Right cardiac atrium (tissue), 5 donors: Measurements from ENCODE around the gene CIRBP. TPM values are rescaled to one million over a fixed set of nuclear protein-coding genes. Genes with fewer than 3 reads are reported as not detected.

Experiments
- ATAC-seq, 2 donors: fragments of 200-7000 bp; cut with Tn5 transposase; one replicate each; pipeline versions ENCODE4 v1.8.0 to v1.9.1; 2020; ENCODE audit warnings: moderate library complexity in 2 of 2, mild to moderate bottlenecking in 1 of 2
- DNase-seq, 3 donors: peaks; one replicate each; pipeline ENCODE4 v3.0.0-alpha.2; 2020
- H3K27ac ChIP-seq: one replicate; pipeline ENCODE4 v1.5.1; 2013; ENCODE audit warnings: mild to moderate bottlenecking, low read length, control low read depth, moderate library complexity
- H3K27me3 ChIP-seq: one replicate; pipeline ENCODE4 v1.6.1; 2013; ENCODE audit not compliant: control insufficient read depth, insufficient read depth
- H3K4me1 ChIP-seq: one replicate; pipeline ENCODE4 v1.6.1; 2013; ENCODE audit warnings: low read length; ENCODE audit not compliant: control insufficient read depth, insufficient read depth
- H3K4me3 ChIP-seq: one replicate; pipeline ENCODE4 v1.5.1; 2013; ENCODE audit warnings: low read length, control low read depth
- H3K9me3 ChIP-seq: one replicate; pipeline ENCODE4 v1.6.1; 2013; ENCODE audit warnings: low read length; ENCODE audit not compliant: control insufficient read depth
- WGBS: extraction: QIAGEN DNeasy Blood & Tissue Kit; methylation state at CpG from one replicate; pipeline ENCODE4 v1.1.7; 2013; 5-methylcytosine and 5-hydroxymethylcytosine counted together
- intact Hi-C, 4 donors: fragments of 100-400 bp; cut with DNase I; formaldehyde crosslinking; loops; one replicate each; pipeline versions ENCODE4 v1.11.0 to v1.14.0; 2022 to 2023
- polyA plus RNA-seq: library from polyadenylated mRNA; stranded (reverse); fragments of 200-250 nt; gene quantifications from one replicate; pipeline ENCODE4 v1.2.3, GENCODE V29; 2013
- total RNA-seq, 4 donors: library from RNA; stranded (reverse); fragmentation: NEBNext Ultra II Directional; extraction: Animal tissue kit (Norgen Biotek cat#: 25700); gene quantifications; one replicate each; pipeline ENCODE4 v1.2.1, GENCODE V29; 2021
- donor health status: healthy with polysubstance abuse.
- donor health status: DM: no; HTN: yes; CAD: no.
- donor health status: DM: no; HTN: no; CAD: no.
- donor health status: DM: no; HTN: yes; CAD: no; lungs with severe emphysema.
- donor health status: DM: yes; HTN: yes; CAD: no.

The CIRBP gene
- total and polyA plus RNA-seq, 5 donors, result 288 to 417 (median 369) TPM

DNA sequence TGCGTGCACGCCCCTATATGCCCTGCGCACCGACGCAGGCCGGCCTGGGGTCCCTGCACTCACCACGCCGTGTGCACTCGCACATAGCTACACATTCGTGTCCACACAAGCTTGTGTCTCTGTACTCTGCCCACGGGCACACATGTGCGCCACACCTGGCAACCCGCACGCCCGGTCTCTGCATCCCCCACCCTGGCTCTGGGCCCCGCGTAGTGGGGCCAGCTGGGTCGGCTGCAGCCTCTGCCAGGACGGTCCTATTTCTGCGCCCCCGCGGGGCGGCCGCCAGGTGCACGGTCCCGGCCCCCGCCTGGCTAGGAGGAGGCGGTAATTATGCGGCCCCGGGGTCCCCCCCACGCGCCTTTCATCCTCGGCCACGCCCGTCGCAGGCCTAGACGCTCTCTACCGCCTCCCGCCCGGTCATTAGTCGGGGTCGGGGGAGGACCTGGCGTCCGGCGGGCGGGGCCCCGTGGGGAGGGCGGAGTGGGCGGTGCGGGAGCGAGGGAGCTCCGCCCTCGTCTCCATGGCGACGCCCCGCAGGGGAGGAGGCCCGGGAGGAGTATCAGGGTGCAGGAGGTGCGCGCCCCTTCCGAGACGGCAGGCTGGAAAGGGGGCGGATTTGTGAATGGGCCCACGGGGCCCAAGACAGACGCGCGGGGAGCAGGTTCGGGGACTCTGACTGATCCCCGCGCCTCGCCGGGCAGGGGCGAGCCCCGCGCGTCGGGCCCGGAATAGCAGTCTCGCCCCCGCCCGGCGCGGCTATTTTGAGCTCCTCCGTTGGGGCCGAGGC, 2.8 kb upstream of the CIRBP start:
- Histone ChIP-seq H3K9me3 (no peaks in the 10 kb centered on the region), H3K27ac (peak overlapping the region; percentile 84), H3K4me1 (peaks cover 18% of the 10 kb centered on the region), H3K4me3 (peak overlapping the region; percentile 24), H3K27me3 (no peaks in the 10 kb centered on the region)
- peak; percentile 93 to 96 (median 95) for DNase-seq
- intact Hi-C loops, result loop anchor here in 2 of 4 donors (2.0 kb wide), 1 partner anchor 22 kb away; no protein-coding TSS in a partner anchor
- peak; percentile 54 to 69 for ATAC-seq
- WGBS, result 3% methylated on average over 84 of the region's 84 CpGs

DNA sequence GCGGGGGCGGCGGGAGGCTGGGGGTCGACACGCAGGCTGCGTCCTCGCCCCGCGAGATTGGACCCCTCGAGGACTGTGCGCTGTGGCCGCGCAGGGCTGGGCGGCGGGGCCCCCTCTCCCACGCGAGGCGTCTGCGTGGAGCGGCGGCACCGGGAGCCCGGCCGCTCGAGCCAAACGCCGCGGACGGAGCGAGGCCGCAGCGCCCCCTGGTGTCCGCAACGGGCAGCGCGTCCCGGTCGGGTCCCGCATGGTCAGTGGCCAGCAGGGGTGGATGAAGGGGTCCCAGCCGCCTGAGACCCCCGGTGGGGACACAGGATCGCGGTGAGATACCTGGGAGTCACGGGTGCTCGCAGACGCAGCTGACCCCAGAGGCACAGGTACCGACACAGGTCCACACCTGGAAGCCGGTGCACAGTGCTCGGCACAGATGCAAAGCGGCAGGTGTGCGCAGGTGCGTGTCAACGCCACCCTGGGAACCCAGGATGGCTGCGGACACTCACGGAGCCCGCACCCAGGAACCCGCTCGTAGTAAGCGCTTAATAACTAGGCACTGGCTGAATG, 2.1 kb upstream of the CIRBP start:
- intact Hi-C loops, result loop anchor here in 2 of 4 donors (2.0 kb wide), 1 partner anchor 22 kb away; no protein-coding TSS in a partner anchor
- WGBS, result 1% methylated on average over 59 of the region's 59 CpGs
- peaks cover 13% of the 10 kb centered on the region for H3K4me1 ChIP-seq
- DNase-seq, result peak; percentile 75 to 94 (median 91)
- H3K9me3 ChIP-seq, result no peaks in the 10 kb centered on the region
- H3K27ac ChIP-seq, result peak overlapping the region; percentile 84
- peak; percentile 13 to 19 for ATAC-seq
- peak overlapping the region; percentile 24 for H3K4me3 ChIP-seq
- no peaks in the 10 kb centered on the region for H3K27me3 ChIP-seq

DNA sequence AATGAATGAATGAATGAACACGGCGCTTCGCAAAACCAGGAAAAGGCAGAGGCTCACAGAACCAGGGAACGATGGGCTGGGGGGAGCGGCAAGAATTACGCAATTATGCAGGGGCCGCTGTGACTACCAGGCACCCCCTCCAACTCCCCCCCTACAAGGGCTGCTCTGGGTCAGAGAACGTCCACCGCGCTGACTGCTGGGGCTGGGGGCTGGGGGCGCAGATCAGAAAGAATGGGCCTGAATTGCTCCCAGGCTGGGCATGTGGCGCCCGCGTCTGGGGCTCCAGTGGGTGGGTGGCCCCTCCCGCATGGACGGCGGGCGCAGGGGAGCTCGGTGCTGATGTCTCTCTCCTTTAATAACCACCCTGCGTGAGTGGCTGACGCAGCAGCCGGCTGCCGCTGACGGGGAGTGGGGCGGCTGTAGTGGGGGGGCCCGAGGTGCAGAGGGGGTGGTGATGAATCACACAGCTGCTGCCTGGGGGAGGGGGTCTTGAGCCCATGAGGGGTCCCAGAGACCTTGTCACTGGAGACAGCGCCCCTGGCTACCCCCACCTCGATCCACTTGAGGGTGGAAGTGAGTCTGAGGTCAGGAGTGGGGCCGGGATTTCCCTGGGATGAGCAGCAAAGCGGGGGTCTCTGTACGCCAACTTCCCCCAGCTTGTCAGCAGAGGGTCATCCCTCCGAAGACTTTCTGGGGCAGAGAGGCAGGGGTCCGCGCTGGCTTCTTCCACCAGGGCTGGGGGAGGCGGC, 1.5 kb upstream of the CIRBP start:
- 28% methylated on average over 35 of the region's 35 CpGs for WGBS
- H3K4me1 ChIP-seq, result peaks cover 11% of the 10 kb centered on the region
- ATAC-seq, result no peak
- H3K9me3 ChIP-seq, result no peaks in the 10 kb centered on the region
- no peak overlapping the region for H3K27ac ChIP-seq
- H3K4me3 ChIP-seq, result no peak overlapping the region
- DNase-seq, result peak; percentile 52 to 77 (median 69)
- intact Hi-C loops, result loop anchor here in 2 of 4 donors (2.0 kb wide), 1 partner anchor 23 kb away; no protein-coding TSS in a partner anchor
- H3K27me3 ChIP-seq, result no peaks in the 10 kb centered on the region

DNA sequence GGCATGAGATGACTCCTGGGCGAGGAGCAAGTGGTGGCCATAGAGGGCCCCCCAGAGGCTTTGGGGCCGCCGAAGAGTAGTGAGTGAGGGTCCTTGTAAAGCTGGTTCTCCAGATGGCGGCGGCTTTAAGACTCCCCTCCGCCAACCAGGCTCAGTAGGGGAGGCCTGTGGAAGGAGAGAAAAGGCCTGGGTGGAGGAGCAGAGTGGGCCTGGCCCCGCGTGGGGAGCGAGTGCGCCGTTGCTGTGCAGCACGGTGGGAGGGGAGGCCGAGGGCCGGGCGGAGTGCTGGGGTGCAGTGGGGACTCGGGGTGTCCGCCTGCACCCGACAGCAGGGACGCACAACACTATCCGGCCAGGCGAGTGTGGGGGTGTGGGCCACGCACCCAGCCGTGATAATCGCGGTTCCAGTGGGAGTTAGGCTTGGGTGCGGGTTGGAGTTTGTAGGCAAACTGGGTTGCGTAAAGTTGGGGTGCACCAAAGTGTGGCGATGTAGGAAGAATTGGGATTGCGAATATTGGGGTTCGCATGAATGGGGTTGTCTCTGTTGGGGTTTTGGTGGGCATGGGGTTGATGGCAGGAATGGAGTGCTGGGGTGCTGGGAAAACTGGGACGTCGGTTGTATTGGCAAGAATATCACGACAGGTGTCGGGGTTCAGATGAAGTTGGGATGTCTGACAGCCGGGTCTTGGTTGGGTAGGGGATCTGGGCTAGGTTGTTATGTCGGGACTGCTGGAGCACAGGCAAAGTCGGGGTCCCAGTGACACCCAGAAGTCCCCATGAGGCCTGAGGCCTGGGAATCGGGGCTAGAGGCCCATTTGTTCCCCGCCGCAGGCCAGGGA, 687 bp upstream of the CIRBP start:
- H3K27me3 ChIP-seq, result no peaks in the 10 kb centered on the region
- peak overlapping the region; percentile 40 for H3K27ac ChIP-seq
- ATAC-seq (no peak), DNase-seq (peak in 2 of 3 donors; percentile 76 to 77)
- intact Hi-C loops, result no loop called here
- no peaks in the 10 kb centered on the region for H3K9me3 ChIP-seq
- H3K4me1 ChIP-seq, result peaks cover 12% of the 10 kb centered on the region
- WGBS, result 48% methylated on average over 40 of the region's 40 CpGs
- no peak overlapping the region for H3K4me3 ChIP-seq

DNA sequence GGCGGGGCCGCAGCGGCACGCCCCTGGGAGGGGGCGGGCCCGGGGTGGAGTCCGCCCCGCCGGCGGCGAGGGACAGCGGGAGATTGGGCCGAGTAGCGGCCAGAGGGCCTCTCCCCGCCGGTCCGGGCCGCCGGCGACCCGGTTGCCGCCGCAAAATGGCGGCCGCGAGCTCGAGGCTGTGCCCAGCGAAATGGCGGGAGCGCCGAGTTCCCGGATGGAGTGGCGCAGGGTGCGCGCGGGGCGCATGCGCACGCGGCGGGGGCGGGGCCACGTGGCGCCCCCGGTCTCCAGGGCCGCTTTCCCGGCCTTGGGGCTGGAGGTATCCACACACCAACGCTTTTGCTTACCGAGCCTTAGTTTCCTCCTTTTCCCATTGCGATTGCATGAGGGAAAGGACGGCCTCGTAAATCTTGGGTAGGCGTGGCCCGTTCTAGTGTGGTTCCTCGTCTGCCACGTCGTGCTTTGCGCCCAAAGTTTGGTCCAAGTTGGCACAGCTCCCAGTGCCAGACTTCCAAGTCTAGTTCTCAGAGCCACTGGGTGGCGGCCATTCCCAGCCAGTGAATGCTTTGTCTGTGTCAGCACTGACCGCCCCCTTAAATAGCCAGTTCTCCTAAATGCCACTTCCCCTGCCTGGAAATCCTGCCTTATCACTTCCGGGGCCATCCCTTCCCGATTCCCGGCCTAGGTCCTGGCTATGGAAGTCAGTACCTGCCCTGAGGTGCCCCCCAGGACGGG, 513 bp downstream of the CIRBP start:
- Histone ChIP-seq H3K27ac (peak overlapping the region; percentile 98), H3K4me3 (peak overlapping the region; percentile 82), H3K4me1 (peaks cover 15% of the 10 kb centered on the region), H3K27me3 (no peaks in the 10 kb centered on the region), H3K9me3 (no peaks in the 10 kb centered on the region)
- intact Hi-C loops, result no loop called here
- peak; percentile 11 to 34 for ATAC-seq
- peak; percentile 94 to 96 (median 95) for DNase-seq
- under 1% methylated on average over 64 of the region's 64 CpGs for WGBS

DNA sequence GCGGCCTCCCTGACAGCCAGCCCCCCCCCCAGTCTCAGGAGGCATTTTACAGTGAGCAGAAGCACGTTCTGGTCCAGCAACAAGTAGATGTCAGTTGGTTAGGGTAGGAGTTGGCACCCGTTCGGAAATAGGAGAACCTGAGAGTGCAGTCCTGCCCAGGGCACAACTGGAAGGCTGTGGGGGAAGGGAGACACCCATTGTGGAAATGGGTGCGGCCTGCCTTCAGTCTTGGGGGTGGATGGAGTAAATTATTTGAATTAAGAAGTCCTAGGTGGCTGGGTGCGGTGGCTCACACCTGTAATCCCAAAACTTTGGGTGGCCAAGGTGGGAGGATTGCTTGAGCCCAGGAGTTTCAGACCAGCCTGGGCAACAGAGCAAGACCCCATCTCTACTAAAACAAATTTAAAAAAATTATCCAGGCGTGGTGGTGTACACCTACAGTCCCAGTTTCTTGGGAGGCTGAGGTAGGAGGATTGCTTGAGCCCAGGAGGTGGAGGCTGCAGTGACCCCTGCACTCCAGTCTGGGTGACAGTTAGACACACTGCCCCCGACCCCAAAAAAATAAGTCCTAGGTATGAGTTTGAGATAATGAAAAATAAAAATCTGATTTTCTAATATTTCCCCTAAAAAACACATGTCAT, 1.2 kb downstream of the CIRBP start:
- ATAC-seq (no peak), DNase-seq (no peak)
- Histone ChIP-seq H3K9me3 (no peaks in the 10 kb centered on the region), H3K27me3 (no peaks in the 10 kb centered on the region), H3K27ac (peak overlapping the region; percentile 98), H3K4me1 (peaks cover 17% of the 10 kb centered on the region), H3K4me3 (peak overlapping the region; percentile 82)
- intact Hi-C loops, result no loop called here
- WGBS, result 25% methylated on average over 8 of the region's 8 CpGs

DNA sequence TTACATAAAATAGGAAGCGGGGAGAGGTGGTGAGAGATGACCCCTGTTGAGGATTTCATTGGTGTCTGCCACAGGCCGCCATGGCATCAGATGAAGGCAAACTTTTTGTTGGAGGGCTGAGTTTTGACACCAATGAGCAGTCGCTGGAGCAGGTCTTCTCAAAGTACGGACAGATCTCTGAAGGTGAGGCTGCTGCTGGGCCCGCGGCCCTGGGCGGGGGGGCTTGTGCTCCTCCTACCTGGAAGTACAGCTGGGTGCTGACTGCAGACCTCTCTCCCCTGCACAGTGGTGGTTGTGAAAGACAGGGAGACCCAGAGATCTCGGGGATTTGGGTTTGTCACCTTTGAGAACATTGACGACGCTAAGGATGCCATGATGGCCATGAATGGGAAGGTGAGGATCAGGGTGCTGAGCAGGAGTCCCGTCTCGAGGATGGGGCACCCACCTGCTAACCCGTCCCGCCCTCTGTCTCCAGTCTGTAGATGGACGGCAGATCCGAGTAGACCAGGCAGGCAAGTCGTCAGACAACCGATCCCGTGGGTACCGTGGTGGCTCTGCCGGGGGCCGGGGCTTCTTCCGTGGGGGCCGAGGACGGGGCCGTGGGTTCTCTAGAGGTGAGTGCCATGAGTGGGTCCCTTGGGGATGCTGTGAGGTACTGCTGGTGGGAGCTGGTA, 1.9 kb downstream of the CIRBP start:
- WGBS, result 55% methylated on average over 26 of the region's 26 CpGs
- no peak for ATAC-seq
- Histone ChIP-seq H3K9me3 (no peaks in the 10 kb centered on the region), H3K4me3 (peak overlapping the region; percentile 82), H3K27me3 (no peaks in the 10 kb centered on the region), H3K4me1 (peaks cover 16% of the 10 kb centered on the region), H3K27ac (no peak overlapping the region)
- intact Hi-C loops, result no loop called here
- DNase-seq, result no peak

DNA sequence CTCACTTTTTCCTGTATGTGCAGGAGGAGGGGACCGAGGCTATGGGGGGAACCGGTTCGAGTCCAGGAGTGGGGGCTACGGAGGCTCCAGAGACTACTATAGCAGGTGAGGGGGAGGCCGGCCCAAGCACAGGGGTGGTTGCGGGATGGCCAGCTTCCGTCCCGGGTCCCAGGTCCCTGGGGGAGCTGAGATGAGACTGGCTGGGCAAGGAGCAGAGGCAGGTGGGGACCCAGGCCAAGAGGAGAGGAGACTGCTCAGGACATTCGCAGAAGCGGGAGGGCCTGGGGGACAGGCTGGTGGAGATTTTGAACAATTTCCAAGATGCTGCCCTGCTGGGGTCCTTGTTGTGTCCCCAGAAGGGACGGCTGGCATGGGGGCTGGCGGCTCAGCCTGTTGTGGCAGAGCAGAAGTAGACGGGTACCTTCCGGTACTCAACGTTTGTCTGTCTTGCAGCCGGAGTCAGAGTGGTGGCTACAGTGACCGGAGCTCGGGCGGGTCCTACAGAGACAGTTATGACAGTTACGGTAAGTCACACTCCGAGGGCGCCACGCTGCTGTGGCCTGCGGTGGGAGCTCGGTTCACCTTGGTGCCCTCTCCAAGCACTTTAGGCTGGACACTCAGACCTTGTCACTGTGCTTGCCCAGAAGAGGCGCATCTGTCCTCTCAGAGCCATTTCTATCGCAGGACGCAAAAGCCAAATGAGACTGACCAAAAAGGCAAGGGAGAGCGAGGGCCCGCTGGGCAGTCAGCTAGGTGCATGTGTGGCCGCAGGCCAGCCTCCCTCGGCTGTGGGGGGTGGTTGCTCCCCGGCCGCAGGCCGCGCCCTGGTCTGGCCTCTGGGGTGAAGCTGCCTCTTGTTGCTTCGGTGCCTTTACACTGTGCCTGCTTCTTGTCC, 2.6 kb downstream of the CIRBP start:
- Histone ChIP-seq H3K27ac (peak overlapping the region; percentile 5), H3K27me3 (no peaks in the 10 kb centered on the region), H3K9me3 (no peaks in the 10 kb centered on the region), H3K4me1 (peaks cover 15% of the 10 kb centered on the region), H3K4me3 (no peak overlapping the region)
- ATAC-seq (no peak), DNase-seq (peak in 1 of 3 donors; percentile 38)
- WGBS, result 65% methylated on average over 37 of the region's 37 CpGs
- intact Hi-C loops, result no loop called here
